ENCODE data around the gene KPNA2. TPM values are rescaled to one million over a fixed set of nuclear protein-coding genes. Genes with fewer than 3 reads are reported as not detected.
A peak's percentile ranks its signal among the peaks of the same experiment; 100 is the strongest.

The KPNA2 gene
- total and polyA plus RNA-seq, 2 of the 13 experiments (the other 11 are each of a cell fraction or from before 2014, with no cell fraction given), result 111 to 305 TPM

DNA sequence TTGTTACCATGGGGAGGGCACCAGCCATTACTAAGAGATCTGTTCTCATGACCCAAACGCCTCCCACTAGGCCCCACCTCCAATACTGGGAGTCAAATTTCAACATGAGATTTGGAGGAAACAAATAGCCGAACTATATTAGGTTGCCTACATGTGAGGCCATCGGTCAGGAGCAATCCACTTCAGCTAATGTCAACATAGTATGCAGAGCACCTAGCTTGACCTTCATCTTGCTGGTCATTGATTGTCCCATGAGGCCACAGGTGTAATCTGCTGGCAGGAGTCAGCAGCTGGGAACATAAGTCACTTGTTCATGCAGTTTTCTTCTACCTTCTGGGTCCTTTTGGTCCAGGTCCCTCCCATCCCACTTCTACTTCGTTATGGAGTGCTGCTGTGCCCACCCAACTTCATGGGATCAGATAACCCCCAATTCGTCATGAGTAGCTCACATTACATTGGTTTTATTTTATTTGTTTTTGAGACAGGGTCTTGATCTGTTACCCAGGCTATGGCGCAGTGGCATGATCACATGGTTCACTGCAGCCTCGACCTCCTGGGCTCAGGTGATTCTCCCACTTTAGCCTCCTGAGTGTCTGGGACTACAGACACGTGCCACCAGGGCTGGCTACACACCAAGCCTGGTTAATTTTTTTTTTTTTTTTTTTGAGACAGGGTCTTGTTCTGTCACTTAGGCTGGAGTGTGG, 5.9 kb upstream of the KPNA2 start (continued):
- TF ChIP-seq, protein P1, sequence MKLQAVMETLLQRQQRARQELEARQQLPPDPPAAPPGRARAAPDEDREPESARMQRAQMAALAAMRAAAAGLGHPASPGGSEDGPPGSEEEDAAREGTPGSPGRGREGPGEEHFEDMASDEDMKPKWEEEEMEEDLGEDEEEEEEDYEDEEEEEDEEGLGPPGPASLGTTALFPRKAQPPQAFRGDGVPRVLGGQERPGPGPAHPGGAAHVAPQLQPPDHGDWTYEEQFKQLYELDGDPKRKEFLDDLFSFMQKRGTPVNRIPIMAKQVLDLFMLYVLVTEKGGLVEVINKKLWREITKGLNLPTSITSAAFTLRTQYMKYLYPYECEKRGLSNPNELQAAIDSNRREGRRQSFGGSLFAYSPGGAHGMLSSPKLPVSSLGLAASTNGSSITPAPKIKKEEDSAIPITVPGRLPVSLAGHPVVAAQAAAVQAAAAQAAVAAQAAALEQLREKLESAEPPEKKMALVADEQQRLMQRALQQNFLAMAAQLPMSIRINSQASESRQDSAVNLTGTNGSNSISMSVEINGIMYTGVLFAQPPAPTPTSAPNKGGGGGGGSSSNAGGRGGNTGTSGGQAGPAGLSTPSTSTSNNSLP (IDR thresholded peaks at IDR 0.05; ENCODE audit: low read depth, low read length), result peak; percentile 89
- TF ChIP-seq MAFK (conservative IDR thresholded peaks at IDR 0.05 in 1 of 2, IDR thresholded peaks at IDR 0.05 in 1 of 2; ENCODE audit: low read length in 2 of 2), result no peak
- TF ChIP-seq GFI1 (CRISPR knock-in tag; IDR thresholded peaks at IDR 0.05; ENCODE audit: borderline replicate concordance), result 0 out of 2 replicates have a peak, but pooled peaks have one; percentile 22
- TF ChIP-seq ZNF430 (CRISPR knock-in tag; IDR thresholded peaks at IDR 0.05), result no peak
- TF ChIP-seq, protein P2, sequence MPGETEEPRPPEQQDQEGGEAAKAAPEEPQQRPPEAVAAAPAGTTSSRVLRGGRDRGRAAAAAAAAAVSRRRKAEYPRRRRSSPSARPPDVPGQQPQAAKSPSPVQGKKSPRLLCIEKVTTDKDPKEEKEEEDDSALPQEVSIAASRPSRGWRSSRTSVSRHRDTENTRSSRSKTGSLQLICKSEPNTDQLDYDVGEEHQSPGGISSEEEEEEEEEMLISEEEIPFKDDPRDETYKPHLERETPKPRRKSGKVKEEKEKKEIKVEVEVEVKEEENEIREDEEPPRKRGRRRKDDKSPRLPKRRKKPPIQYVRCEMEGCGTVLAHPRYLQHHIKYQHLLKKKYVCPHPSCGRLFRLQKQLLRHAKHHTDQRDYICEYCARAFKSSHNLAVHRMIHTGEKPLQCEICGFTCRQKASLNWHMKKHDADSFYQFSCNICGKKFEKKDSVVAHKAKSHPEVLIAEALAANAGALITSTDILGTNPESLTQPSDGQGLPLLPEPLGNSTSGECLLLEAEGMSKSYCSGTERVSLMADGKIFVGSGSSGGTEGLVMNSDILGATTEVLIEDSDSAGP (CRISPR knock-in tag; IDR thresholded peaks at IDR 0.05; ENCODE audit: borderline replicate concordance), result no peak; the same call in none of the 2 replicates
- no peak for TF ChIP-seq CCDC6 (CRISPR knock-in tag; IDR thresholded peaks at IDR 0.05)
- no peak for TF ChIP-seq MBD4 (IDR thresholded peaks at IDR 0.05; ENCODE audit: borderline replicate concordance, low read length)
- peak; percentile 89 for TF ChIP-seq PITX1 (CRISPR knock-in tag; IDR thresholded peaks at IDR 0.05)
- TF ChIP-seq TCF12 (IDR thresholded peaks at IDR 0.05), result no peak
- TF ChIP-seq TCF12 (CRISPR knock-in tag; IDR thresholded peaks at IDR 0.05), result no peak
- TF ChIP-seq, protein P3, sequence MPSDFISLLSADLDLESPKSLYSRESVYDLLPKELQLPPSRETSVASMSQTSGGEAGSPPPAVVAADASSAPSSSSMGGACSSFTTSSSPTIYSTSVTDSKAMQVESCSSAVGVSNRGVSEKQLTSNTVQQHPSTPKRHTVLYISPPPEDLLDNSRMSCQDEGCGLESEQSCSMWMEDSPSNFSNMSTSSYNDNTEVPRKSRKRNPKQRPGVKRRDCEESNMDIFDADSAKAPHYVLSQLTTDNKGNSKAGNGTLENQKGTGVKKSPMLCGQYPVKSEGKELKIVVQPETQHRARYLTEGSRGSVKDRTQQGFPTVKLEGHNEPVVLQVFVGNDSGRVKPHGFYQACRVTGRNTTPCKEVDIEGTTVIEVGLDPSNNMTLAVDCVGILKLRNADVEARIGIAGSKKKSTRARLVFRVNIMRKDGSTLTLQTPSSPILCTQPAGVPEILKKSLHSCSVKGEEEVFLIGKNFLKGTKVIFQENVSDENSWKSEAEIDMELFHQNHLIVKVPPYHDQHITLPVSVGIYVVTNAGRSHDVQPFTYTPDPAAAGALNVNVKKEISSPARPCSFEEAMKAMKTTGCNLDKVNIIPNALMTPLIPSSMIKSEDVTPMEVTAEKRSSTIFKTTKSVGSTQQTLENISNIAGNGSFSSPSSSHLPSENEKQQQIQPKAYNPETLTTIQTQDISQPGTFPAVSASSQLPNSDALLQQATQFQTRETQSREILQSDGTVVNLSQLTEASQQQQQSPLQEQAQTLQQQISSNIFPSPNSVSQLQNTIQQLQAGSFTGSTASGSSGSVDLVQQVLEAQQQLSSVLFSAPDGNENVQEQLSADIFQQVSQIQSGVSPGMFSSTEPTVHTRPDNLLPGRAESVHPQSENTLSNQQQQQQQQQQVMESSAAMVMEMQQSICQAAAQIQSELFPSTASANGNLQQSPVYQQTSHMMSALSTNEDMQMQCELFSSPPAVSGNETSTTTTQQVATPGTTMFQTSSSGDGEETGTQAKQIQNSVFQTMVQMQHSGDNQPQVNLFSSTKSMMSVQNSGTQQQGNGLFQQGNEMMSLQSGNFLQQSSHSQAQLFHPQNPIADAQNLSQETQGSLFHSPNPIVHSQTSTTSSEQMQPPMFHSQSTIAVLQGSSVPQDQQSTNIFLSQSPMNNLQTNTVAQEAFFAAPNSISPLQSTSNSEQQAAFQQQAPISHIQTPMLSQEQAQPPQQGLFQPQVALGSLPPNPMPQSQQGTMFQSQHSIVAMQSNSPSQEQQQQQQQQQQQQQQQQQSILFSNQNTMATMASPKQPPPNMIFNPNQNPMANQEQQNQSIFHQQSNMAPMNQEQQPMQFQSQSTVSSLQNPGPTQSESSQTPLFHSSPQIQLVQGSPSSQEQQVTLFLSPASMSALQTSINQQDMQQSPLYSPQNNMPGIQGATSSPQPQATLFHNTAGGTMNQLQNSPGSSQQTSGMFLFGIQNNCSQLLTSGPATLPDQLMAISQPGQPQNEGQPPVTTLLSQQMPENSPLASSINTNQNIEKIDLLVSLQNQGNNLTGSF (CRISPR knock-in tag; IDR thresholded peaks at IDR 0.05), result no peak
- no peak for TF ChIP-seq SYNCRIP (IDR thresholded peaks at IDR 0.05; ENCODE audit: insufficient read depth, low read depth, low read length)
- TF ChIP-seq ZNF484 (CRISPR knock-in tag; IDR thresholded peaks at IDR 0.05; ENCODE audit: borderline replicate concordance, low read depth), result no peak
- TF ChIP-seq, protein P4, sequence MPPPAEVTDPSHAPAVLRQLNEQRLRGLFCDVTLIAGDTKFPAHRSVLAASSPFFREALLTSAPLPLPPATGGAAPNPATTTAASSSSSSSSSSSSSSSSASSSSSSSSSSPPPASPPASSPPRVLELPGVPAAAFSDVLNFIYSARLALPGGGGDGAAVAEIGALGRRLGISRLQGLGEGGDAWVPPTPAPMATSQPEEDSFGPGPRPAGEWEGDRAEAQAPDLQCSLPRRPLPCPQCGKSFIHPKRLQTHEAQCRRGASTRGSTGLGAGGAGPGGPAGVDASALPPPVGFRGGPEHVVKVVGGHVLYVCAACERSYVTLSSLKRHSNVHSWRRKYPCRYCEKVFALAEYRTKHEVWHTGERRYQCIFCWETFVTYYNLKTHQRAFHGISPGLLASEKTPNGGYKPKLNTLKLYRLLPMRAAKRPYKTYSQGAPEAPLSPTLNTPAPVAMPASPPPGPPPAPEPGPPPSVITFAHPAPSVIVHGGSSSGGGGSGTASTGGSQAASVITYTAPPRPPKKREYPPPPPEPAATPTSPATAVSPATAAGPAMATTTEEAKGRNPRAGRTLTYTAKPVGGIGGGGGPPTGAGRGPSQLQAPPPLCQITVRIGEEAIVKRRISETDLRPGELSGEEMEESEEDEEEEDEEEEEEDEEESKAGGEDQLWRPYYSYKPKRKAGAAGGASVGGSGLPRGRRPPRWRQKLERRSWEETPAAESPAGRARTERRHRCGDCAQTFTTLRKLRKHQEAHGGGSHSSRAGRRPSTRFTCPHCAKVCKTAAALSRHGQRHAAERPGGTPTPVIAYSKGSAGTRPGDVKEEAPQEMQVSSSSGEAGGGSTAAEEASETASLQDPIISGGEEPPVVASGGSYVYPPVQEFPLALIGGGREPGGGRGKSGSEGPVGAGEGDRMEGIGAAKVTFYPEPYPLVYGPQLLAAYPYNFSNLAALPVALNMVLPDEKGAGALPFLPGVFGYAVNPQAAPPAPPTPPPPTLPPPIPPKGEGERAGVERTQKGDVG (CRISPR knock-in tag; IDR thresholded peaks at IDR 0.05; ENCODE audit: borderline replicate concordance), result 0 out of 2 replicates have a peak, but pooled peaks have one; percentile 84
- TF ChIP-seq PHB2 (IDR thresholded peaks at IDR 0.05; ENCODE audit: partially characterized antibody), result no peak

All from HepG2 (cell line).